Suppressor macrophage (primary cell): Measurements from ENCODE around the gene CRYBG1.

ENCODE experiments used
- DNase-seq, 4 experiments: peaks; one replicate each; pipeline ENCODE4 v3.0.0-alpha.2; 2020 to 2022

The CRYBG1 gene

GRCh38 chr6:106460481-106460880 lies 100.0 kb downstream of the CRYBG1 start:
- no peak for DNase-seq

- DNase-seq: no peak
These were observed 100.6 kb downstream of the CRYBG1 start for GRCh38 chr6:106461084-106461483.

GRCh38 chr6:106462923-106463557 lies 102.5 kb downstream of the CRYBG1 start:
- DNase-seq: no peak

- no peak for DNase-seq
These were observed 105.7 kb downstream of the CRYBG1 start for GRCh38 chr6:106466211-106466610.

GRCh38 chr6:106468935-106469334 lies 108.4 kb downstream of the CRYBG1 start:
- no peak for DNase-seq

- no peak for DNase-seq
These were observed 109.4 kb downstream of the CRYBG1 start for GRCh38 chr6:106469882-106470281.

- DNase-seq: no peak
These were observed 109.8 kb downstream of the CRYBG1 start for GRCh38 chr6:106470316-106470715.

- DNase-seq: no peak
These were observed 110.3 kb downstream of the CRYBG1 start for GRCh38 chr6:106470811-106471210.

- DNase-seq: peak in 2 of 4 experiments; percentile 36 to 61
These were observed 113.3 kb downstream of the CRYBG1 start for GRCh38 chr6:106473812-106474211.

- peak; percentile 18 to 53 (median 20) for DNase-seq
These were observed 113.9 kb downstream of the CRYBG1 start for GRCh38 chr6:106474466-106474865.

- peak in 3 of 4 experiments; percentile 15 to 41 (median 20) for DNase-seq
These were observed 114.8 kb downstream of the CRYBG1 start for GRCh38 chr6:106475284-106475683.

- DNase-seq: no peak
These were observed 116.0 kb downstream of the CRYBG1 start for GRCh38 chr6:106476331-106477105.

GRCh38 chr6:106477146-106477545 lies 116.6 kb downstream of the CRYBG1 start:
- DNase-seq: peak; percentile 9 to 68 (median 38)

GRCh38 chr6:106477790-106478189 lies 117.3 kb downstream of the CRYBG1 start:
- peak; percentile 34 to 69 (median 62) for DNase-seq

GRCh38 chr6:106486236-106486635 lies 125.7 kb downstream of the CRYBG1 start:
- no peak for DNase-seq

- peak in 1 of 4 experiments; percentile 10 for DNase-seq
These were observed 128.2 kb downstream of the CRYBG1 start for GRCh38 chr6:106488494-106489370.

- peak in 3 of 4 experiments; percentile 9 to 27 (median 15) for DNase-seq
These were observed 129.5 kb downstream of the CRYBG1 start for GRCh38 chr6:106490030-106490429.

- no peak for DNase-seq
These were observed 129.9 kb downstream of the CRYBG1 start for GRCh38 chr6:106490436-106490835.

- DNase-seq: no peak
These were observed 130.5 kb downstream of the CRYBG1 start for GRCh38 chr6:106490974-106491373.

GRCh38 chr6:106495014-106495413 lies 134.5 kb downstream of the CRYBG1 start:
- peak in 2 of 4 experiments; percentile 29 to 30 for DNase-seq

- DNase-seq: peak; percentile 23 to 58 (median 42)
These were observed 136.3 kb downstream of the CRYBG1 start for GRCh38 chr6:106496823-106497222.

- DNase-seq: peak; percentile 46 to 79 (median 76)
These were observed 141.4 kb downstream of the CRYBG1 start for GRCh38 chr6:106501960-106502371.

GRCh38 chr6:106502559-106502958 lies 142.0 kb downstream of the CRYBG1 start:
- DNase-seq: peak; percentile 45 to 90 (median 70)
